ELF-1 (cell line): Measurements from ENCODE around the gene HSD17B12.

Experiments
- DNase-seq: peaks from one replicate; pipeline ENCODE4 v3.0.0-alpha.2; 2016; ENCODE audit warnings: low read depth, low spot score

Gene HSD17B12

DNA sequence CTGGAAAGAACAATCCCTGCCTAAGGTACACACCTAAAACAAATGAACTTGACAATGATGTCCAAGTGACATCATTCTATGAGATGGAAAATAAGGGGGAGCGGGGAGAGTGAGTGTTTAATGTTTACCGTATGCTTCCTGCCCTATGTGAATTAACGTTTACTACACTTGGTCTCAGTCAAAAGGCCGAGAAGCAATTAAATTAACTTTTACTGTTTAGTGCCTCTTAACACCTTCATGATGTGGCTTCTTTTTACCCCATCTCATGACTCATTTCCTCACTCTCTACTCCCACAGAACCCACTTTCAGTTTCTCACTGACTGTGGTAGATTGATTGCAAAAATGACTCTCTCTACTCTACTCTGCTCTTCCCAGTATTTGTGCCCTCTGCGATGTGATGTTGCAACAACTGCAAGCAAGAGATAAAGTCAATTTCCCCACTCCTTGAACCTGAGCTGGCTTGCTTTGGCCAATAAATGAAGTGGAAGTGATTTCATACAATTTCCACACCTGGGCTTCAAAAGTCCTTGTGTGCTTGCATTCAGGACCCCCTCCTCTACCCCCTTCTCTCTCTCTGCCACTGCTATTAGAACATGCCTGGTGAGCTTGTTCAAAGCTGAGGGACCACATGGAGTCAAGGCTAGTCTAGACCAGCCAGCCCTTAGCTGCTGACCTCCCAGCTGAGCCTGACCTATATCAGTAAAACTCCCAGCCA is 188.5 kb downstream of the HSD17B12 start:
- DNase-seq, result no peak

DNA sequence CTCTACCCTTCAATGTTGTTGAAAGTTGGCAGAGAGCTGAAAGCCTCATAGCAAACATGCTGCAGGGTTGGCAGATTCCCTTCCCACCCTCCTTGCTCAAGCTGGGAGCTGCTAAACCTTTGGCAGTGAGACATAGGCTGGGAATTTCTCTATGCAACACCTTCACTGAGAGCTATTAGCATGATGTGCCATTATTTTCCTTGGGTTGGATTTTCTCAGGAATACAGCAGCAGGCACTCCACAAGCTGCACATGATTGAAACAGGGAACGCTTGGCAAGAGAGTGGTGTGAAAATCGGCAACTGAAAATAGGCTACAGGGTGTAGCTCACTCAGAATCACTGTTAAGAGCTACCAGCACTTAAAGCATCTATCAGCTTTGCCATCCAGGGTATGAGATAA is 190.5 kb downstream of the HSD17B12 start:
- DNase-seq, result no peak

DNA sequence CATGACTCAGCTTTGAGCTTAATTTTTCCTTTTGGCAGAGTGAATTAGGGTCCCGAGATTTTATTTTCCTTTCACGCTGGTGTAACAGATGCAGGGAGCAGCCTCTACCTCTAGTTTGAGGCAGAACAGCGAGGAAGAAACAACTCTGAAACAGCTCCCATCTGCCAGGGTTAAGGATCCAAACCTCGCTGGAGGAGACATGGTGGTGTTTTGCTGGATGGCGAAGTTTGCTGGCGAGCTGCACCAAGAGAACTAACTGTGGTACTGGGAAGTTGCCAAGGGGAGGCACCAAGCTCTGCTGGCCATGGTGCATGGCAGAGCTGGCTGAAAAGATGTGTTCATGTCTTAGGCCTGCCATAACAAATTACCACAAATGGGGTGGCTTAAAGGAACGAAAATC is 192.5 kb downstream of the HSD17B12 start:
- no peak for DNase-seq

DNA sequence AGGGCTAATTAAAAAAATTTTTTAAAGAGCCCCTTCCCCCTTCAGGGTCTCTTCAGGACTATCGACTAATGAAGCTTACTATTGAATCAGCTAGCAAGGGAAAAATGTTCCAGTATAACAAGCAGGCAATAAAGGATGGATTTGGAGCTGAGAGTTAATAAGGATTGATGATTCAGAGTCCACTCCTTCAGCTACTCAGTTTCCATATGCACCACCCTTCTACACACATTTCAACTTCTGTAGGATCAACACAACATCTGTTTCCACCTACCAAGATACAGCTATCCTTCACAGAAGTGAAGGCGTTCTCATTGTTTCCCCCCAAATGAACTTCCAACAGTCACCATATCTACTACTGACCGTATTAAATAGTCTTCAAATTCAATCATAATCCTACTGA is 193.5 kb downstream of the HSD17B12 start:
- no peak for DNase-seq

DNA sequence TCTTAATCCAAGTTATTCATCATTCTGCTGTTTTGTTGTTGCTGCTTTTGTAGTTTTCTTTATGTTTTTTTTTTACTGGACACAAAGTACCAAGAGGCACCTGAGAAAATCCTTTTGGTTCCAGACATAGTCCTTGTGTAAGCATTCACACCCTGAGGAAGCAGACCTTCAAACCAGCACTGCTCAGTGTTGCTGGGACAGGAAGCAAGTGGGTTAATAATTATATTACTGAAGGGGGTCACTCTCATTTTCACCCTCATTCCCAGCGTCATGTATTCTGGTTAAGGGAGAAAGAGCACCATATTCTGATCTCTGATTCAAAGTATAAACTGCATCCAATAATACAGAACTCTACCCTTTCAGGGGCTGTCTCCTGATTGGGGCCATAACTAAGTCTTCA is 194.2 kb downstream of the HSD17B12 start:
- no peak for DNase-seq

- no peak for DNase-seq
These were observed 199.5 kb downstream of the HSD17B12 start for GRCh38 chr11:43879789-43880639.

DNA sequence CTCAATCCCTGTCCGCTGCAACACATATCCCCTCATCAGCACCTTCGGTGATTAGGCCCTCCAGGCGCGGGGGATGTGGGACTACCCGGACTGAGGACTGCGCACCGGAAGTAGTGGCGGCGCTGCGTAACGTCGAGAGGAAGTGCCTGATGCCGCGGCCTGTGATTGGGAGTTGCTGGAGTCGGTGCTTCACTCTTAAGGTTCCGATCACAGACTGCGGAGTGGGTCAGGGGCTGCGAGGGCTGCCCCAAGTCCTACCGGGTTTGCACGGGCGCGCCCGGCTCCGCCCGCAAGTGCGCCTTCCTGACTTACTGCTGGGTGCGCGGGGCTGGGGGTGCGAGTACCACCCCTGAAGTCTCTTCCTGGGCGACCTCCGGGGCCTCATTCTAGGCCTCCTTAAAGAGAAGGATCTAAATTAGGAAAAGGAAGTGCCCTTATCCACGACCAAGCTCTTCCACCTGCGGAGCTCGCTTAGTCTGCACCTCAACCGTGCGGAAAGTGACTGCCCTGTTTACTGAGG is 200.2 kb downstream of the HSD17B12 start, which contains the start of gene ALKBH3:
Gene ALKBH3, plus strand, starts transcription at position 192 of the 520 bp plus-strand sequence. CDS start 1,822 bp downstream, outside the sequence.
- peak; percentile 96 for DNase-seq

DNA sequence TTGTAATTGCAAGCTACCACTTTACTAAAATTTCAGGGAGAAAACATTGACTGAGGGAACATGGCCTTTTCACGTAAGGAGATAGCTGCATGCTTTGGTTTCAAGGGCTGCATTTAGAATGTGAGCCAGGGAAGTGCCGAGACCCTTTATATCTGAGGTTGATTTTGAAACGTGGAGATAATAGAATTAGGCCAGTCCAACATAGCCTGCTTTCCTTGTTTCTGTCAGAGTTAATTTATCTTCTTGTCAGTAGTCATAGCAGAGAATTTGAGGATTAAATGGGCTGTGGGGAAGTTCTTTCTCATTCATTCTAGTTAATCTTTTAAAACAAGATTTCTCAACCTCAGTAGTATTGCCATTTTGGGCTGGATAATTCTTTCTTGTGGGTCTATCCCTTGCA is 212.3 kb downstream of the HSD17B12 start:
- no peak for DNase-seq

- no peak for DNase-seq
These were observed 214.0 kb downstream of the HSD17B12 start for GRCh38 chr11:43894546-43894945.

- no peak for DNase-seq
These were observed 215.1 kb downstream of the HSD17B12 start for GRCh38 chr11:43895601-43896000.

- no peak for DNase-seq
These were observed 218.0 kb downstream of the HSD17B12 start for GRCh38 chr11:43898574-43898973.

DNA sequence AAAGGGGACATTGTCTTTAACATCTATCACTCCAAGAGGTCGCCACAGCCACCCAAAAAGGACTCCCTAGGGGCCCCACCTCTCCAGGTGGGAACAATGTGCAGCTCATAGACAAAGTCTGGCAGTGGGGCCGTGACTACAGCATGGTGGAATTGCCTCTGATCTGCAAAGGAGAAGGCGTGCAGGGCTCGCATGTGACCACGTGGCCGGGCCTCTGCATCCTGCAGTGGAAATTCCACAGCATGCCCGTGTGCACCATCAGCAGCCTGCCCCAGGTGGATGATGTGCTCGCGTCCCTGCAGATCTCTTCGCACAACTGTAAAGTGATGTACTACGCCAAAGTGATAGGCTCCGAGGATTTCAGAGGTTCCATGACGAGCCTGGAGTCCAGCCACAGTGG is 218.6 kb downstream of the HSD17B12 start:
- DNase-seq, result no peak

DNA sequence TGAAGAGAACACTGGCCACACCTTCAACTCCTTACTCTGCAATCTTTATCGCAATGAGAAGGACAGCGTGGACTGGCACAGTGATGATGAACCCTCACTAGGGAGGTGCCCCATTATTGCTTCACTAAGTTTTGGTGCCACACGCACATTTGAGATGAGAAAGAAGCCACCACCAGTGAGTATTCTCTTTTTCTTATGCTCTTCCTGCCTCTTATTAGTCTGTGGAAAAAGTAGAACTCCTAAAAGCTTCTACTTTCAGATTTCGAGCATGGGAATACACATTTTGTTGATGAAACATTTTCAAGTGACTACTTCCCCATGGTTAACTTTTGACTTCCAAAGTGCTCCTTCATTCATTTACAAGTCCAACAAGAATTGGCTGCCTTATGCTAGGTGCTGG is 221.0 kb downstream of the HSD17B12 start:
- no peak for DNase-seq

DNA sequence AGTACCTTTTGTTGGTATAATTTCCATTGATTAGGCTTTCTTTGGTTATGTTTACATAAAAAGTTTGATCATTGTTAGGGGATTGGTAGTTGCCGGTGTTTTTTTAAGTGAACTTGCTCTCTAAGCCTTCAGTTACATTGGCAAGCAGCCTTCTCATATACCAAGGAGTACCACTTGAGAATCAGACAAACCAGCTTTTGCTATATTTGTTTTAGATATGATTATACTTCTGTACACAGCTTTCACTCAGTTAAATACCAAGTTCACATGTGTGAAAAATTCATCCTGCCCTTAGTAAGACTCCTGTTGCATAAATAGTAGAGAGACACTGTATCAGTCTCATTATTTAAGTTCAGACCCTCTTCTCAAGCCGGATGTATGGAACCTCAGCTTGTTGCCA is 222.5 kb downstream of the HSD17B12 start:
- DNase-seq, result no peak

- DNase-seq, result no peak
These were observed 223.4 kb downstream of the HSD17B12 start for GRCh38 chr11:43903969-43904368.

GRCh38 chr11:43904742-43905535 is 224.4 kb downstream of the HSD17B12 start:
- DNase-seq, result no peak

DNA sequence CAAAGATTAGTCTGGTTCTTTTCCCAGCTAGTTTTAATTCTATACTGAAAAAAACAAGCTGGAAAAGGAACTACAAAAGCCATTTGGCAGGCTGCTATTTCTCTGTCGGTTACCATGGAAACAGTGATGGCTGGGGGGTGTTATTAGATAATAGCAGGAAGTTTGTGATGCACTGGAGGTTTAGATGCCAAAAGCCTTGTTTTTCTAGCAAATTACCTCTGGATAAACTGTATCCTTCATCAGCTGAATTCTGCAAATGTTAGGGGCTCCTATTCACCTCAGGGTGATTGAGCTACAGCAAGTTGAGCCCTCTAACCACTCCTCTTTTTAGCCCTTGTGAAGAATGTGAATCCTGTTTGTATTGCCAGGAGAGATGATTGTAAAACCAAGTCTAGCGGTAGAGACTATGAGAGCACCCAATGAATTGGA is 225.3 kb downstream of the HSD17B12 start:
- no peak for DNase-seq
